ENCODE results near the gene NEURL1.

Gene NEURL1

GRCh38 chr10:103544657-103545310 is 51.3 kb downstream of the NEURL1 start:
- Histone ChIP-seq H3K4me1 (ENCODE audit: control insufficient read depth in 5 of 5, insufficient read depth in 5 of 5, low read length in 5 of 5) (peaks cover 2 to 16% (median 11%) of the 10 kb centered on the region in 5 donors), H3K27ac (ENCODE audit: low read depth, low read length) (no peak overlapping the region), H3K9ac (ENCODE audit: low read length in 5 of 5) (no peak overlapping the region), H3K4me3 (ENCODE audit: low read depth in 1 of 5, low read length in 5 of 5) (no peak overlapping the region), H3K36me3 (ENCODE audit: control insufficient read depth in 5 of 5, insufficient read depth in 5 of 5, low read length in 5 of 5) (no peaks in the 10 kb centered on the region), H3K9me3 (ENCODE audit: control insufficient read depth in 5 of 5, low read length in 5 of 5) (no peaks in the 10 kb centered on the region), H3K27me3 (ENCODE audit: control insufficient read depth in 5 of 5, insufficient read depth in 4 of 5, low read length in 5 of 5) (peaks cover 0 to 26% (median 6%) of the 10 kb centered on the region in 5 donors)

DNA sequence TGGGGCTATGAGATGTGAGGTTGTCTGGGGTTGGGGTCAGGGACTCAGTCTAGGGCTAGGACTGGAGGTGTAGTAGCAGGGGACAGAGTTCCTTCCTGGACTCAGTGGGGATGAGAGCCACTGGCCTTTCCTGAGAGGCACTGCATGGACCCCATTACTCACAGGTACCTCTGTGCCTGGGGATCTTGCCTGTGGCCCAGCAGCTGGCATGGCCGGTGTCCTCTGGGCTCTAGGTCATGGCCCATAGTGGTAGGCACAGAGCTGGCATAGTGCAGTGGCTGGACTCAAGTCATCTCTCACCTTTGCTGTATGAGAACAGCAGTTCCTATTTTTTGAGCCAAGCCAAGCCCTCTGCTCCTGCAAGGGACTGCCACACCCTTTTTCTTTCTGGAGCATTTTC is 51.9 kb downstream of the NEURL1 start:
- H3K9ac ChIP-seq (ENCODE audit: low read length in 5 of 5), result no peak overlapping the region
- H3K4me3 ChIP-seq (ENCODE audit: low read depth in 1 of 5, low read length in 5 of 5), result no peak overlapping the region
- H3K36me3 ChIP-seq (ENCODE audit: control insufficient read depth in 5 of 5, insufficient read depth in 5 of 5, low read length in 5 of 5), result no peaks in the 10 kb centered on the region
- H3K27ac ChIP-seq (ENCODE audit: low read depth, low read length), result no peak overlapping the region
- peaks cover 0 to 26% (median 6%) of the 10 kb centered on the region in 5 donors for H3K27me3 ChIP-seq (ENCODE audit: control insufficient read depth in 5 of 5, insufficient read depth in 4 of 5, low read length in 5 of 5)
- no peaks in the 10 kb centered on the region for H3K9me3 ChIP-seq (ENCODE audit: control insufficient read depth in 5 of 5, low read length in 5 of 5)
- peaks cover 2 to 16% (median 11%) of the 10 kb centered on the region in 5 donors for H3K4me1 ChIP-seq (ENCODE audit: control insufficient read depth in 5 of 5, insufficient read depth in 5 of 5, low read length in 5 of 5)

- no peak overlapping the region for H3K9ac ChIP-seq (ENCODE audit: low read length in 5 of 5)
- no peak overlapping the region for H3K4me3 ChIP-seq (ENCODE audit: low read depth in 1 of 5, low read length in 5 of 5)
- H3K9me3 ChIP-seq (ENCODE audit: control insufficient read depth in 5 of 5, low read length in 5 of 5), result no peaks in the 10 kb centered on the region
- peaks cover 0 to 25% (median 6%) of the 10 kb centered on the region in 5 donors for H3K27me3 ChIP-seq (ENCODE audit: control insufficient read depth in 5 of 5, insufficient read depth in 4 of 5, low read length in 5 of 5)
- H3K27ac ChIP-seq (ENCODE audit: low read depth, low read length), result no peak overlapping the region
- no peaks in the 10 kb centered on the region for H3K36me3 ChIP-seq (ENCODE audit: control insufficient read depth in 5 of 5, insufficient read depth in 5 of 5, low read length in 5 of 5)
- H3K4me1 ChIP-seq (ENCODE audit: control insufficient read depth in 5 of 5, insufficient read depth in 5 of 5, low read length in 5 of 5), result peaks cover 2 to 16% (median 11%) of the 10 kb centered on the region in 5 donors
These were observed 52.3 kb downstream of the NEURL1 start for GRCh38 chr10:103545771-103546281.

GRCh38 chr10:103546401-103546800 is 52.9 kb downstream of the NEURL1 start:
- no peaks in the 10 kb centered on the region for H3K9me3 ChIP-seq (ENCODE audit: control insufficient read depth in 5 of 5, low read length in 5 of 5)
- peaks cover 2 to 16% (median 11%) of the 10 kb centered on the region in 5 donors for H3K4me1 ChIP-seq (ENCODE audit: control insufficient read depth in 5 of 5, insufficient read depth in 5 of 5, low read length in 5 of 5)
- no peak overlapping the region for H3K27ac ChIP-seq (ENCODE audit: low read depth, low read length)
- no peak overlapping the region for H3K9ac ChIP-seq (ENCODE audit: low read length in 5 of 5)
- H3K36me3 ChIP-seq (ENCODE audit: control insufficient read depth in 5 of 5, insufficient read depth in 5 of 5, low read length in 5 of 5), result no peaks in the 10 kb centered on the region
- H3K27me3 ChIP-seq (ENCODE audit: control insufficient read depth in 5 of 5, insufficient read depth in 4 of 5, low read length in 5 of 5), result peaks cover 0 to 20% (median 6%) of the 10 kb centered on the region in 5 donors
- no peak overlapping the region for H3K4me3 ChIP-seq (ENCODE audit: low read depth in 1 of 5, low read length in 5 of 5)

- Histone ChIP-seq H3K4me1 (ENCODE audit: control insufficient read depth in 5 of 5, insufficient read depth in 5 of 5, low read length in 5 of 5) (peaks cover 2 to 20% (median 10%) of the 10 kb centered on the region in 5 donors), H3K9me3 (ENCODE audit: control insufficient read depth in 5 of 5, low read length in 5 of 5) (no peaks in the 10 kb centered on the region), H3K4me3 (ENCODE audit: low read depth in 1 of 5, low read length in 5 of 5) (no peak overlapping the region), H3K27ac (ENCODE audit: low read depth, low read length) (no peak overlapping the region), H3K9ac (ENCODE audit: low read length in 5 of 5) (peak overlapping the region in 1 of 5 donors; percentile 11), H3K27me3 (ENCODE audit: control insufficient read depth in 5 of 5, insufficient read depth in 4 of 5, low read length in 5 of 5) (peaks cover 0 to 15% (median 4%) of the 10 kb centered on the region in 5 donors), H3K36me3 (ENCODE audit: control insufficient read depth in 5 of 5, insufficient read depth in 5 of 5, low read length in 5 of 5) (no peaks in the 10 kb centered on the region)
These were observed 54.0 kb downstream of the NEURL1 start for GRCh38 chr10:103547391-103547946.

DNA sequence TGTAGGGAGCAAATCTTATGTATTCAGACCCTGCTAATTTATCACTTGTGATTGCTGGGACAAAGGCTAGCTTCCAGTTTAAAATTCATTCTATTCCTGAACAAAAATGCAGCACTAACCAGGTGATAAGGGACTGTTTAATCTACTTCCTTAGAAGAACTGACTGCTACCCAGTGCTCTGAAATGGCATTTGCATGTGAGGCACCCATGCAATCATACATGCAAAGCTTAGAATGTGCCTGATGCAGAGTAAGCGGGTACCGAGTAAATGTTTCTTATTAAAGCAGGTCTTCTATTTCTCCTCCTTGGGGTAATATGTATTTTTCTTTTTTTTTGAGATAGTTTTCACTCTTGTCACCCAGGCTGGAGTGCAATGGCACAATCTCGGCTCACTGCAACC is 54.5 kb downstream of the NEURL1 start:
- Histone ChIP-seq H3K4me1 (ENCODE audit: control insufficient read depth in 5 of 5, insufficient read depth in 5 of 5, low read length in 5 of 5) (peaks cover 2 to 14% (median 5%) of the 10 kb centered on the region in 5 donors), H3K27ac (ENCODE audit: low read depth, low read length) (no peak overlapping the region), H3K9me3 (ENCODE audit: control insufficient read depth in 5 of 5, low read length in 5 of 5) (no peaks in the 10 kb centered on the region), H3K4me3 (ENCODE audit: low read depth in 1 of 5, low read length in 5 of 5) (no peak overlapping the region), H3K27me3 (ENCODE audit: control insufficient read depth in 5 of 5, insufficient read depth in 4 of 5, low read length in 5 of 5) (peaks cover 0 to 10% (median 4%) of the 10 kb centered on the region in 5 donors), H3K9ac (ENCODE audit: low read length in 5 of 5) (peak overlapping the region in 1 of 5 donors; percentile 11), H3K36me3 (ENCODE audit: control insufficient read depth in 5 of 5, insufficient read depth in 5 of 5, low read length in 5 of 5) (no peaks in the 10 kb centered on the region)

GRCh38 chr10:103548581-103549348 is 55.3 kb downstream of the NEURL1 start:
- no peak overlapping the region for H3K27ac ChIP-seq (ENCODE audit: low read depth, low read length)
- no peak overlapping the region for H3K4me3 ChIP-seq (ENCODE audit: low read depth in 1 of 5, low read length in 5 of 5)
- no peaks in the 10 kb centered on the region for H3K9me3 ChIP-seq (ENCODE audit: control insufficient read depth in 5 of 5, low read length in 5 of 5)

GRCh38 chr10:103549349-103549685 is 55.8 kb downstream of the NEURL1 start:
- H3K27me3 ChIP-seq (ENCODE audit: control insufficient read depth in 5 of 5, insufficient read depth in 4 of 5, low read length in 5 of 5), result peaks cover 0 to 11% (median 2%) of the 10 kb centered on the region in 5 donors
- no peak overlapping the region for H3K9ac ChIP-seq (ENCODE audit: low read length in 5 of 5)
- H3K9me3 ChIP-seq (ENCODE audit: control insufficient read depth in 5 of 5, low read length in 5 of 5), result no peaks in the 10 kb centered on the region
- peaks cover 0 to 8% (median 0%) of the 10 kb centered on the region in 5 donors for H3K4me1 ChIP-seq (ENCODE audit: control insufficient read depth in 5 of 5, insufficient read depth in 5 of 5, low read length in 5 of 5)
- no peak overlapping the region for H3K4me3 ChIP-seq (ENCODE audit: low read depth in 1 of 5, low read length in 5 of 5)
- H3K36me3 ChIP-seq (ENCODE audit: control insufficient read depth in 5 of 5, insufficient read depth in 5 of 5, low read length in 5 of 5), result no peaks in the 10 kb centered on the region
- no peak overlapping the region for H3K27ac ChIP-seq (ENCODE audit: low read depth, low read length)

More at GRCh38 chr10:103548581-103549348, 55.3 kb downstream of the NEURL1 start:
- Histone ChIP-seq H3K27me3 (ENCODE audit: control insufficient read depth in 5 of 5, insufficient read depth in 4 of 5, low read length in 5 of 5) (peaks cover 0 to 12% (median 4%) of the 10 kb centered on the region in 5 donors), H3K9ac (ENCODE audit: low read length in 5 of 5) (no peak overlapping the region), H3K4me1 (ENCODE audit: control insufficient read depth in 5 of 5, insufficient read depth in 5 of 5, low read length in 5 of 5) (peaks cover 0 to 8% (median 0%) of the 10 kb centered on the region in 5 donors), H3K36me3 (ENCODE audit: control insufficient read depth in 5 of 5, insufficient read depth in 5 of 5, low read length in 5 of 5) (no peaks in the 10 kb centered on the region)

DNA sequence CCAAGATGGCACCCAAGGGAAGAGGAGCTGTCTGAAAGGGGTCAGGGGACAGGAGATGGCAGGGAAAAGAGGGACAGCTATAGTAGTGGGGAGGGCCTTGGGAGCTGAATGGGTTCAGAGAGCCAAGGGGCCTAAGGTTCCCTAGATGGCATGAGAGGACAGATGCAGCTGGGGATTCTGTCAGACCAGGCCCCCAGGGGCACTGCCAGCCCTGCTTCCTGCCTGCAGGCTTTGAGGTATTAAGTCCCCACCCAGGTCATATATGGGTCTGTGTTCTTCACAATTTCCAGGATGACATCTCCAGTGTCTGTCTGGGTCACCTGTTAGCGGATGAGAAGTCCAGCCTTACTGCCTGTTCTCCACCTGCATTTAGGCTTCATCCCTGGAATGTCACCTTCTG is 56.7 kb downstream of the NEURL1 start:
- Histone ChIP-seq H3K9ac (ENCODE audit: low read length in 5 of 5) (no peak overlapping the region), H3K27ac (ENCODE audit: low read depth, low read length) (no peak overlapping the region), H3K27me3 (ENCODE audit: control insufficient read depth in 5 of 5, insufficient read depth in 4 of 5, low read length in 5 of 5) (peaks cover 0 to 8% (median 5%) of the 10 kb centered on the region in 5 donors), H3K9me3 (ENCODE audit: control insufficient read depth in 5 of 5, low read length in 5 of 5) (no peaks in the 10 kb centered on the region), H3K36me3 (ENCODE audit: control insufficient read depth in 5 of 5, insufficient read depth in 5 of 5, low read length in 5 of 5) (no peaks in the 10 kb centered on the region), H3K4me1 (ENCODE audit: control insufficient read depth in 5 of 5, insufficient read depth in 5 of 5, low read length in 5 of 5) (peaks cover 0 to 13% (median 1%) of the 10 kb centered on the region in 5 donors), H3K4me3 (ENCODE audit: low read depth in 1 of 5, low read length in 5 of 5) (no peak overlapping the region)
